Activated CD8-positive, alpha-beta memory T cell treated with anti-CD3 and anti-CD28 coated beads for 24 hours (primary cell): ENCODE results near the gene ZNF511.
A peak's percentile ranks its signal among the peaks of the same experiment; 100 is the strongest.

Experiments
- DNase-seq: peaks from one replicate; pipeline ENCODE4 v3.0.0-alpha.2; 2020

Gene ZNF511

GRCh38 chr10:133356549-133357284 is 48.0 kb downstream of the ZNF511 start:
- no peak for DNase-seq

GRCh38 chr10:133357285-133358161 is 48.8 kb downstream of the ZNF511 start, which contains the start of gene FUOM:
Gene FUOM (minus strand): TSS chr10:133358019. CDS start chr10:133358007, 12 bp downstream.
- peak; percentile 95 for DNase-seq

- no peak for DNase-seq
These were observed 49.6 kb downstream of the ZNF511 start for GRCh38 chr10:133358162-133358924.

- DNase-seq = no peak
These were observed 50.2 kb downstream of the ZNF511 start for GRCh38 chr10:133358925-133359310.

GRCh38 chr10:133359554-133359971 is 50.8 kb downstream of the ZNF511 start:
- DNase-seq = no peak

- no peak for DNase-seq
These were observed 51.4 kb downstream of the ZNF511 start for GRCh38 chr10:133359972-133360610.

GRCh38 chr10:133361227-133361626 is 52.5 kb downstream of the ZNF511 start:
- DNase-seq = no peak

GRCh38 chr10:133361773-133362441 is 53.2 kb downstream of the ZNF511 start:
- no peak for DNase-seq
